DMS153 (cell line): ENCODE measurements around the gene PRKACA.
"Not testable (repeated sequence)": the region's sequence is repeated elsewhere in the genome, so short reads cannot be mapped to it uniquely, and the experiment has no call there.

ENCODE experiments used
- DNase-seq: peaks from one replicate; lab custom pipeline; 2025; lab: John Stamatoyannopoulos, UW

PRKACA gene

GRCh38 chr19:14048443-14049153 is 69.0 kb downstream of the PRKACA start:
- DNase-seq, result no peak

DNA sequence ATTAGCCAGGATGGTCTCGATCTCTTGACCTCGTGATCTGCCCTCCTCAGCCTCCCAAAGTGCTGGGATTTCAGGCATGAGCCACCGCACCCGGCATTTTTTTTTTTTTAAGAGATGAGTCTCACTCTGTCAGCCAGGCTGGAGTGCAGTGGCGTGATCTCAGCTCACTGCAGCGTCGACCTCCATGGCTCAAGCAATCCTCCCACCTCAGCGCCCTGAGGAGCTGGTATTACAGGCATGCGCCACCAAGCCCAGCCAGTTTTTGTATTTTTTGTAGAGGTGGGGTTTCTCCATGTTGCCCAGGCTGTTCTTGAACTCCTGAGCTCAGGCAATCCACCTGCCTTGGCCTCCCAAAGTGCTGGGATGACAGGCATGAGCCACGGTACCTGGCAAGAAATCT is 69.7 kb downstream of the PRKACA start:
- DNase-seq, result not testable (repeated sequence)

DNA sequence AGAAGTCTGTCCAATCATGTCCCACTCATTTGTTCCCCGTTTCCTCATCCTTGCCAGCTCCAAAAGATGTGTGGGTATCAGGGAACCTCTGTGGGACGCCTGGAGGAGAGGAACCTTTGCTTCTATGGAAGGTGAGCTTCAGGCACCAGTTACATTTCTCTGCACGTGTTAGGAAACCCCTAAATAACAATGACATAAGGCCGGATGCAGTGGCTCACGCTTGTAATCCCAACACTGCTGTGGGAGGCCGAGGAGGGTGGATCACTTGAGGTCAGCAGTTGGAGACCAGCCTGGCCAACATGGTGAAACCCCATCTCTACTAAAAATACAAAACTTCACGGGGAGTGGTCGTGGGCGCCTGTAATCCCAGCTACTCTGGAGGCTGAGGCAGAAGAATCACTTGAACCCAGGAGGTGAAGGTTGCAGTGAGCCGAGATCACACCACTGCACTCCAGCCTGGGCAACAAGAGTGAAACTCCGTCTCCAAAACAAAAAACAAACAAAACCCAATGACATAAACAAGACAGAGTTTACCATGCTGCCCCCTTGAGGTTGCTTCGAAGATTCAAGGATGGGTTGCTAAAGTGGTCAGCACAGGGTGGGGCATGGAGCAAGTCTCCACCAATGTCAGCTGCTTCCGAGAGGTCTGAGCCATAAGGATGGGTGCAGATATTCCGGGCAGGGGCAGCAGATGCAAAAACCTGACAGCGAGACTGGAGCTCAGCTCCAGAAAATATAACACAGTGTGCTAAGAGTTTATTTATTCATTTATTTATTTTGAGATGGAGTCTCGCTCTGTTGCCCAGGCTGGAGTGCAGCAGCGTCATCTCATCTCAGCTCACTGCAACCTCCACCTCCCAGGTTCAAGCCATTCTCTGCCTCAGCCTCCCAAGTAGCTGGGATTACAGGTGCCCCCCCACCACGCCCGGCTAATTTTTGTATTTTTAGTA is 74.6 kb downstream of the PRKACA start:
- DNase-seq, result peak; percentile 42
